Measurements from ENCODE around the gene HBZ.
"Not testable (repeated sequence)": the region's sequence is repeated elsewhere in the genome, so short reads cannot be mapped to it uniquely, and the experiment has no call there.

The HBZ gene

GRCh38 chr16:173211-173854, 20.9 kb downstream of the HBZ start:
- not testable (repeated sequence) for H3K4me3 ChIP-seq (ENCODE audit: low read length); H3K36me3 ChIP-seq (ENCODE audit: insufficient read depth, low read length); H3K4me1 ChIP-seq (ENCODE audit: insufficient read depth, low read length); H3K9me3 ChIP-seq (ENCODE audit: low read length); H2AFZ ChIP-seq (ENCODE audit: low read depth, low read length)
- peaks cover 60% of the 10 kb centered on the region for H3K27me3 ChIP-seq (ENCODE audit: insufficient read depth, low read length)

- peaks cover 55% of the 10 kb centered on the region for H3K27me3 ChIP-seq (ENCODE audit: insufficient read depth, low read length)
- not testable (repeated sequence) for H3K4me3 ChIP-seq (ENCODE audit: low read length); H3K4me1 ChIP-seq (ENCODE audit: insufficient read depth, low read length); H3K9me3 ChIP-seq (ENCODE audit: low read length); H3K36me3 ChIP-seq (ENCODE audit: insufficient read depth, low read length); H2AFZ ChIP-seq (ENCODE audit: low read depth, low read length)
Measured at GRCh38 chr16:173928-174769, 21.7 kb downstream of the HBZ start.

GRCh38 chr16:175011-175949, 22.8 kb downstream of the HBZ start:
- Histone ChIP-seq H2AFZ (ENCODE audit: low read depth, low read length) (no peak overlapping the region), H3K4me1 (ENCODE audit: insufficient read depth, low read length) (peaks cover 3% of the 10 kb centered on the region), H3K27me3 (ENCODE audit: insufficient read depth, low read length) (peaks cover 48% of the 10 kb centered on the region), H3K36me3 (ENCODE audit: insufficient read depth, low read length) (no peaks in the 10 kb centered on the region), H3K9me3 (ENCODE audit: low read length) (no peaks in the 10 kb centered on the region), H3K4me3 (ENCODE audit: low read length) (no peak overlapping the region)

GRCh38 chr16:176006-176405, 23.6 kb downstream of the HBZ start:
- H3K4me1 ChIP-seq (ENCODE audit: insufficient read depth, low read length); H2AFZ ChIP-seq (ENCODE audit: low read depth, low read length); H3K9me3 ChIP-seq (ENCODE audit: low read length); H3K36me3 ChIP-seq (ENCODE audit: insufficient read depth, low read length); H3K4me3 ChIP-seq (ENCODE audit: low read length): not testable (repeated sequence)
- H3K27me3 ChIP-seq (ENCODE audit: insufficient read depth, low read length) = peaks cover 43% of the 10 kb centered on the region

GRCh38 chr16:176477-177382, 24.3 kb downstream of the HBZ start, which contains the start of gene HBA1:
TSS of gene HBA1 (plus strand) at chr16:176680. CDS start at chr16:176717, 37 bp downstream.
- not testable (repeated sequence) for H2AFZ ChIP-seq (ENCODE audit: low read depth, low read length); H3K9me3 ChIP-seq (ENCODE audit: low read length); H3K4me3 ChIP-seq (ENCODE audit: low read length); H3K36me3 ChIP-seq (ENCODE audit: insufficient read depth, low read length); H3K4me1 ChIP-seq (ENCODE audit: insufficient read depth, low read length)
- peaks cover 38% of the 10 kb centered on the region for H3K27me3 ChIP-seq (ENCODE audit: insufficient read depth, low read length)

GRCh38 chr16:177394-177822, 25.0 kb downstream of the HBZ start:
- peaks cover 37% of the 10 kb centered on the region for H3K27me3 ChIP-seq (ENCODE audit: insufficient read depth, low read length)
- no peaks in the 10 kb centered on the region for H3K36me3 ChIP-seq (ENCODE audit: insufficient read depth, low read length)
- no peaks in the 10 kb centered on the region for H3K9me3 ChIP-seq (ENCODE audit: low read length)

GRCh38 chr16:177981-178667, 25.7 kb downstream of the HBZ start:
- Histone ChIP-seq H3K4me1 (ENCODE audit: insufficient read depth, low read length) (peaks cover 8% of the 10 kb centered on the region), H3K9me3 (ENCODE audit: low read length) (no peaks in the 10 kb centered on the region), H3K36me3 (ENCODE audit: insufficient read depth, low read length) (peaks cover 3% of the 10 kb centered on the region), H3K27me3 (ENCODE audit: insufficient read depth, low read length) (peaks cover 36% of the 10 kb centered on the region), H3K4me3 (ENCODE audit: low read length) (no peak overlapping the region), H2AFZ (ENCODE audit: low read depth, low read length) (no peak overlapping the region)

More at GRCh38 chr16:177394-177822, 25.0 kb downstream of the HBZ start:
- Histone ChIP-seq H2AFZ (ENCODE audit: low read depth, low read length) (no peak overlapping the region), H3K4me1 (ENCODE audit: insufficient read depth, low read length) (peaks cover 8% of the 10 kb centered on the region), H3K4me3 (ENCODE audit: low read length) (no peak overlapping the region)

- Histone ChIP-seq H3K9me3 (ENCODE audit: low read length) (no peaks in the 10 kb centered on the region), H2AFZ (ENCODE audit: low read depth, low read length) (no peak overlapping the region), H3K4me1 (ENCODE audit: insufficient read depth, low read length) (peaks cover 8% of the 10 kb centered on the region), H3K27me3 (ENCODE audit: insufficient read depth, low read length) (peaks cover 32% of the 10 kb centered on the region), H3K36me3 (ENCODE audit: insufficient read depth, low read length) (peaks cover 4% of the 10 kb centered on the region), H3K4me3 (ENCODE audit: low read length) (no peak overlapping the region)
Measured at GRCh38 chr16:178668-179015, 26.2 kb downstream of the HBZ start.

GRCh38 chr16:179211-180092, 27.0 kb downstream of the HBZ start:
- Histone ChIP-seq H3K36me3 (ENCODE audit: insufficient read depth, low read length) (peaks cover 6% of the 10 kb centered on the region), H3K4me1 (ENCODE audit: insufficient read depth, low read length) (peaks cover 8% of the 10 kb centered on the region), H3K27me3 (ENCODE audit: insufficient read depth, low read length) (peaks cover 30% of the 10 kb centered on the region), H2AFZ (ENCODE audit: low read depth, low read length) (no peak overlapping the region), H3K9me3 (ENCODE audit: low read length) (no peaks in the 10 kb centered on the region), H3K4me3 (ENCODE audit: low read length) (no peak overlapping the region)

- peaks cover 23% of the 10 kb centered on the region for H3K27me3 ChIP-seq (ENCODE audit: insufficient read depth, low read length)
- H3K4me3 ChIP-seq (ENCODE audit: low read length) = peak within 1 kb of the TSS; percentile 29
- H3K36me3 ChIP-seq (ENCODE audit: insufficient read depth, low read length) = peaks cover 9% of the 10 kb centered on the region
- no peak within 1 kb of the TSS for H2AFZ ChIP-seq (ENCODE audit: low read depth, low read length)
- H3K9me3 ChIP-seq (ENCODE audit: low read length) = no peaks in the 10 kb centered on the region
- peaks cover 8% of the 10 kb centered on the region for H3K4me1 ChIP-seq (ENCODE audit: insufficient read depth, low read length)
Measured at GRCh38 chr16:180101-180675, 27.7 kb downstream of the HBZ start, which contains the start of gene HBQ1. TSS of gene HBQ1 (plus strand) at chr16:180459. CDS start at chr16:180487, 28 bp downstream.
